Measurements from ENCODE around the gene NLGN1.

DNA sequence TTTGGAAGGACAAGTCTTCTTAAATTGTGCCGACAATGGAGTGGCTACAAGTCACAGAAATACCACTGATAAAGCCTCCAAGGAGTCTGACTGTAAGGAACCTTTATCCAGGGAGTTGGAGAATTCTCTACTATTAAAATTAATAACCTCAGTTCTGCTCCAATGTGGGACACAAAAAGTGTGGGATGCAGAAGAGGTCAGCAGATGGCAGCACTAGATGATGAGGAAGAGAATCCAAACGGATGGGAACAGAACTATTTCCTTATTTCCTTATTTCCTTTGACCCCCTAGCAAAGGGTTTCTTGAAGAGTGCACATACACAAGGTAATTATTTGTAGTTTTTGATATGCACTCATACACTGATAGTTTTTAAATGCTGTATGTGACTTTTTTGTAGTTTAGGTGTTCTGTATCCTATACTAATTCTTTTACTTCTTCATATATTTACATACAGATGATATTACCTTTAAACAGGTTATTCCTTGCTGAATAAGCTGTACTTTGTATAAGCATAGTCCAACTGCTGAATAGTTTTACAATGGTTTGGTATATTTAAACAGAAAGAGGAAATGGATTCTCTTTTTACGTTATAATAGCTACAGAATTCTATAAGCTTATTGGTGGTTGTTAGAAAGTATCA, 25.6 kb upstream of the NLGN1 start:
- TF ChIP-seq, protein P1, sequence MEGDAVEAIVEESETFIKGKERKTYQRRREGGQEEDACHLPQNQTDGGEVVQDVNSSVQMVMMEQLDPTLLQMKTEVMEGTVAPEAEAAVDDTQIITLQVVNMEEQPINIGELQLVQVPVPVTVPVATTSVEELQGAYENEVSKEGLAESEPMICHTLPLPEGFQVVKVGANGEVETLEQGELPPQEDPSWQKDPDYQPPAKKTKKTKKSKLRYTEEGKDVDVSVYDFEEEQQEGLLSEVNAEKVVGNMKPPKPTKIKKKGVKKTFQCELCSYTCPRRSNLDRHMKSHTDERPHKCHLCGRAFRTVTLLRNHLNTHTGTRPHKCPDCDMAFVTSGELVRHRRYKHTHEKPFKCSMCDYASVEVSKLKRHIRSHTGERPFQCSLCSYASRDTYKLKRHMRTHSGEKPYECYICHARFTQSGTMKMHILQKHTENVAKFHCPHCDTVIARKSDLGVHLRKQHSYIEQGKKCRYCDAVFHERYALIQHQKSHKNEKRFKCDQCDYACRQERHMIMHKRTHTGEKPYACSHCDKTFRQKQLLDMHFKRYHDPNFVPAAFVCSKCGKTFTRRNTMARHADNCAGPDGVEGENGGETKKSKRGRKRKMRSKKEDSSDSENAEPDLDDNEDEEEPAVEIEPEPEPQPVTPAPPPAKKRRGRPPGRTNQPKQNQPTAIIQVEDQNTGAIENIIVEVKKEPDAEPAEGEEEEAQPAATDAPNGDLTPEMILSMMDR (IDR thresholded peaks at IDR 0.05; ENCODE audit: low read depth, low read length), result peak; percentile 57
- TF ChIP-seq POLR2A (IDR thresholded peaks at IDR 0.05; ENCODE audit: extremely low read depth, insufficient read length) (no peak), MYC (IDR thresholded peaks at IDR 0.05; ENCODE audit: low read depth, low read length) (no peak)
- TF ChIP-seq, protein P2, sequence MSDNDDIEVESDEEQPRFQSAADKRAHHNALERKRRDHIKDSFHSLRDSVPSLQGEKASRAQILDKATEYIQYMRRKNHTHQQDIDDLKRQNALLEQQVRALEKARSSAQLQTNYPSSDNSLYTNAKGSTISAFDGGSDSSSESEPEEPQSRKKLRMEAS (IDR thresholded peaks at IDR 0.05; ENCODE audit: low read depth, low read length), result no peak

Data from NB4 (cell line).